Measurements from ENCODE around the gene ACAA2. TPM values are rescaled to one million over a fixed set of nuclear protein-coding genes. Genes with fewer than 3 reads are reported as not detected.

ACAA2 gene
- total RNA-seq, 1 experiment from 2014 or later, result 6.5 TPM

- ChIA-PET CTCF (no interaction called here), POLR2A (ENCODE audit: unreplicated experiment) (no interaction called here)
- BruUV-seq (replicated peaks), result no TSS peak
- Histone ChIP-seq H3K27ac (ENCODE audit: low read length) (no peak overlapping the region), H3K9me3 (ENCODE audit: low read length) (no peaks in the 10 kb centered on the region), H3K36me3 (ENCODE audit: low read depth, low read length) (no peaks in the 10 kb centered on the region), H3K4me3 (ENCODE audit: low read length) (no peak overlapping the region), H3K79me2 (ENCODE audit: low read length) (no peaks in the 10 kb centered on the region), H3K9me2 (replicated peaks; ENCODE audit: low read length) (no peaks in the 10 kb centered on the region), H3K9ac (ENCODE audit: low read length) (no peak overlapping the region), H3F3A (ENCODE audit: low read length, unreplicated experiment) (no peaks in the 10 kb centered on the region), H3K27me3 (ENCODE audit: low read length) (no peaks in the 10 kb centered on the region), H4K20me1 (ENCODE audit: low read length) (no peaks in the 10 kb centered on the region), H3K4me2 (ENCODE audit: low read length) (no peak overlapping the region), H3K4me1 (ENCODE audit: insufficient read depth, low read length) (no peaks in the 10 kb centered on the region), H2AFZ (ENCODE audit: low read length) (no peak overlapping the region)
- no peak for TF ChIP-seq EZH2 (IDR thresholded peaks at IDR 0.05; ENCODE audit: low read length, unreplicated experiment)
- TF ChIP-seq, protein P1, sequence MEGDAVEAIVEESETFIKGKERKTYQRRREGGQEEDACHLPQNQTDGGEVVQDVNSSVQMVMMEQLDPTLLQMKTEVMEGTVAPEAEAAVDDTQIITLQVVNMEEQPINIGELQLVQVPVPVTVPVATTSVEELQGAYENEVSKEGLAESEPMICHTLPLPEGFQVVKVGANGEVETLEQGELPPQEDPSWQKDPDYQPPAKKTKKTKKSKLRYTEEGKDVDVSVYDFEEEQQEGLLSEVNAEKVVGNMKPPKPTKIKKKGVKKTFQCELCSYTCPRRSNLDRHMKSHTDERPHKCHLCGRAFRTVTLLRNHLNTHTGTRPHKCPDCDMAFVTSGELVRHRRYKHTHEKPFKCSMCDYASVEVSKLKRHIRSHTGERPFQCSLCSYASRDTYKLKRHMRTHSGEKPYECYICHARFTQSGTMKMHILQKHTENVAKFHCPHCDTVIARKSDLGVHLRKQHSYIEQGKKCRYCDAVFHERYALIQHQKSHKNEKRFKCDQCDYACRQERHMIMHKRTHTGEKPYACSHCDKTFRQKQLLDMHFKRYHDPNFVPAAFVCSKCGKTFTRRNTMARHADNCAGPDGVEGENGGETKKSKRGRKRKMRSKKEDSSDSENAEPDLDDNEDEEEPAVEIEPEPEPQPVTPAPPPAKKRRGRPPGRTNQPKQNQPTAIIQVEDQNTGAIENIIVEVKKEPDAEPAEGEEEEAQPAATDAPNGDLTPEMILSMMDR (conservative IDR thresholded peaks at IDR 0.05; ENCODE audit: low read depth, low read length), result no peak
- TF ChIP-seq EZH2phosphoT487 (IDR thresholded peaks at IDR 0.05; ENCODE audit: borderline replicate concordance, low read length), result no peak
- intact Hi-C loops (cut with micrococcal nuclease), result no loop called here
- DNase-seq (no peak), ATAC-seq (no peak)
These were observed 57.2 kb downstream of the ACAA2 start for GRCh38 chr18:49756135-49756534.

DNA sequence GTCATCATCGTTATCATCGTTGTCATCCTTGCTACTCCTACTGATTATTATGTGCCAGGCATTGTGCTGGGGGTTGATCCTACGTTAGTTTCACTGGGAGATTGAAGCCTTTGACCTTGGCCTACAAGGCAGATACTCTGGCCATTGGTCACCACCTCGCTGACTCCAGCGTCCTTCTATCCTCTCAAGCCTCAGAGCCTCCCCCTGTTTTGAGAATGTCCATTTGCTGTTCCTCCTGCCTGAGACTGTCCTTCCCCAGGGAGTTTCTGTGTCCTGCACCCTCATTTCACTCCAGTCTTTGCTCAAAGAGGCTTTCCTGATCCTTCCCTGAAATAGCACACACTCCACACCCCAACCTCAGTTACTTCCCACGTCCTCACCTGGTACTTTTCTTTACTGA lies 57.8 kb downstream of the ACAA2 start:
- no peaks in the 10 kb centered on the region for H3K36me3 ChIP-seq (ENCODE audit: low read depth, low read length)
- TF ChIP-seq EZH2phosphoT487 (IDR thresholded peaks at IDR 0.05; ENCODE audit: borderline replicate concordance, low read length) (no peak), EZH2 (IDR thresholded peaks at IDR 0.05; ENCODE audit: low read length, unreplicated experiment) (no peak)
- no TSS peak for BruUV-seq (replicated peaks)
- no peak overlapping the region for H2AFZ ChIP-seq (ENCODE audit: low read length)
- H3K4me1 ChIP-seq (ENCODE audit: insufficient read depth, low read length), result no peaks in the 10 kb centered on the region
- H3K4me3 ChIP-seq (ENCODE audit: low read length), result no peak overlapping the region
- H3K4me2 ChIP-seq (ENCODE audit: low read length), result no peak overlapping the region
- no peaks in the 10 kb centered on the region for H3K9me3 ChIP-seq (ENCODE audit: low read length)
- no peaks in the 10 kb centered on the region for H3K79me2 ChIP-seq (ENCODE audit: low read length)
- intact Hi-C loops (cut with micrococcal nuclease), result no loop called here
- no peaks in the 10 kb centered on the region for H3F3A ChIP-seq (ENCODE audit: low read length, unreplicated experiment)
- POLR2A ChIA-PET (ENCODE audit: unreplicated experiment), result no interaction called here
- CTCF ChIA-PET, result no interaction called here
- H3K9ac ChIP-seq (ENCODE audit: low read length), result no peak overlapping the region
- no peaks in the 10 kb centered on the region for H4K20me1 ChIP-seq (ENCODE audit: low read length)
- no peak for DNase-seq
- H3K9me2 ChIP-seq (replicated peaks; ENCODE audit: low read length), result no peaks in the 10 kb centered on the region
- no peaks in the 10 kb centered on the region for H3K27me3 ChIP-seq (ENCODE audit: low read length)
- no peak for ATAC-seq
- H3K27ac ChIP-seq (ENCODE audit: low read length), result no peak overlapping the region

- BruUV-seq (replicated peaks), result no TSS peak
- ATAC-seq (no peak), DNase-seq (no peak)
- Histone ChIP-seq H3K79me2 (ENCODE audit: low read length) (no peaks in the 10 kb centered on the region), H2AFZ (ENCODE audit: low read length) (no peak overlapping the region), H3K4me3 (ENCODE audit: low read length) (no peak overlapping the region), H3K4me2 (ENCODE audit: low read length) (no peak overlapping the region), H3K27ac (ENCODE audit: low read length) (no peak overlapping the region), H3K36me3 (ENCODE audit: low read depth, low read length) (no peaks in the 10 kb centered on the region), H3K27me3 (ENCODE audit: low read length) (no peaks in the 10 kb centered on the region), H3K4me1 (ENCODE audit: insufficient read depth, low read length) (no peaks in the 10 kb centered on the region), H3K9me2 (replicated peaks; ENCODE audit: low read length) (no peaks in the 10 kb centered on the region), H4K20me1 (ENCODE audit: low read length) (no peaks in the 10 kb centered on the region), H3K9ac (ENCODE audit: low read length) (no peak overlapping the region), H3K9me3 (ENCODE audit: low read length) (no peaks in the 10 kb centered on the region), H3F3A (ENCODE audit: low read length, unreplicated experiment) (no peaks in the 10 kb centered on the region)
- no peak for TF ChIP-seq EZH2phosphoT487 (IDR thresholded peaks at IDR 0.05; ENCODE audit: borderline replicate concordance, low read length)
- intact Hi-C loops (cut with micrococcal nuclease), result no loop called here
- ChIA-PET CTCF (no interaction called here), POLR2A (ENCODE audit: unreplicated experiment) (no interaction called here)
These were observed 58.5 kb downstream of the ACAA2 start for GRCh38 chr18:49754866-49755265.

DNA sequence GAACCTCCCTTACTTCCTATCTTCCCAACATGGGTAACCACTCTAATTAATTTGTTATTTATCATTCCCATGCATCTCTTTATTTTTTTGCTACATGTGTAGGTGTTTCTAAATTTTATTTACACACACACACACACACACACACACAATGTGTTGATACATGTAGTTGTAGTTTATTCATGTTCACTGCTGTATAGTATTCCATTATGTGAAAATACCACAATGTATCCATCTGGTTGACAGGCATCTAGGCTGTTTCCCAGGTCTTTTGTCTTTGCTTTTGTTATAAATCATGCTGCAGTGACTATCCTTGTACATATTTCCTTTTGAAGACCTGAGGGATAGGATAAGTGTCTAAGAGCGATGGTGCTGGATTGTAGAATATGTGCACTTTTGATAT lies 59.7 kb downstream of the ACAA2 start:
- ChIA-PET POLR2A (ENCODE audit: unreplicated experiment) (no interaction called here), CTCF (no interaction called here)
- BruUV-seq (replicated peaks), result no TSS peak
- no peak overlapping the region for H2AFZ ChIP-seq (ENCODE audit: low read length)
- H3K4me3 ChIP-seq (ENCODE audit: low read length), result no peak overlapping the region
- no peaks in the 10 kb centered on the region for H3K27me3 ChIP-seq (ENCODE audit: low read length)
- H3K9ac ChIP-seq (ENCODE audit: low read length), result no peak overlapping the region
- H3K4me2 ChIP-seq (ENCODE audit: low read length), result no peak overlapping the region
- no peaks in the 10 kb centered on the region for H3K9me2 ChIP-seq (replicated peaks; ENCODE audit: low read length)
- TF ChIP-seq EZH2phosphoT487 (IDR thresholded peaks at IDR 0.05; ENCODE audit: borderline replicate concordance, low read length) (no peak), EZH2 (IDR thresholded peaks at IDR 0.05; ENCODE audit: low read length, unreplicated experiment) (no peak)
- TF ChIP-seq, protein P1 (conservative IDR thresholded peaks at IDR 0.05; ENCODE audit: low read depth, low read length), result no peak
- DNase-seq (no peak), ATAC-seq (no peak)
- no peaks in the 10 kb centered on the region for H3K4me1 ChIP-seq (ENCODE audit: insufficient read depth, low read length)
- intact Hi-C loops (cut with micrococcal nuclease), result no loop called here
- no peak overlapping the region for H3K27ac ChIP-seq (ENCODE audit: low read length)
- no peaks in the 10 kb centered on the region for H3K36me3 ChIP-seq (ENCODE audit: low read depth, low read length)
- H4K20me1 ChIP-seq (ENCODE audit: low read length), result no peaks in the 10 kb centered on the region
- no peaks in the 10 kb centered on the region for H3K79me2 ChIP-seq (ENCODE audit: low read length)
- H3F3A ChIP-seq (ENCODE audit: low read length, unreplicated experiment), result no peaks in the 10 kb centered on the region
- no peaks in the 10 kb centered on the region for H3K9me3 ChIP-seq (ENCODE audit: low read length)
